Naive thymus-derived CD4-positive, alpha-beta T cell (primary cell): ENCODE measurements around the gene MRPL55. TPM values are rescaled to one million over a fixed set of nuclear protein-coding genes. Genes with fewer than 3 reads are reported as not detected.

Experiments
- ATAC-seq: fragments of 150-1000 bp; cut with Tn5 transposase; 2 replicates; pipeline ENCODE4 v1.10.0; 2021; ENCODE audit warnings: mild to moderate bottlenecking, moderate library complexity
- CTCF ChIA-PET: fragments of 350-600 bp; sonication (Branson Sonifier 250); formaldehyde crosslinking; loops from one replicate; lab custom pipeline; 2021; ENCODE audit warnings: antibody characterized with exemption; lab: Charles Lee
- POLR2A ChIA-PET: fragments of 350-600 bp; sonication (Branson Sonifier 250); formaldehyde crosslinking; loops from one replicate; lab custom pipeline; 2021; ENCODE audit warnings: antibody characterized with exemption, inconsistent platforms; lab: Charles Lee
- DNase-seq, 9 donors: peaks; one replicate each; pipeline versions ENCODE4 v3.0.0 to v3.0.0-alpha.2; 2020 to 2022; ENCODE audit warnings: mixed read lengths in 1 of 9
- H3K27ac ChIP-seq: one replicate; pipeline ENCODE4 v1.7.0; 2013; ENCODE audit warnings: mild to moderate bottlenecking, low read depth, low read length, moderate library complexity
- H3K27me3 ChIP-seq, 2 donors: one replicate each; pipeline ENCODE4 v1.7.0; 2013; ENCODE audit warnings: low read length in 2 of 2, mild to moderate bottlenecking in 2 of 2, moderate library complexity in 2 of 2; ENCODE audit not compliant: control insufficient read depth in 2 of 2, insufficient read depth in 2 of 2
- H3K36me3 ChIP-seq, 3 experiments: 1 replicate in 2 of 3; 2 replicates in 1 of 3; pipeline ENCODE4 v1.7.0; 2013; ENCODE audit warnings: low read length in 3 of 3, mild to moderate bottlenecking in 3 of 3, moderate library complexity in 1 of 3; ENCODE audit not compliant: insufficient read depth in 3 of 3, control insufficient read depth in 2 of 3
- H3K4me1 ChIP-seq, 2 donors: one replicate each; pipeline ENCODE4 v1.7.0; 2013; ENCODE audit warnings: low read length in 2 of 2, mild to moderate bottlenecking in 2 of 2, moderate library complexity in 1 of 2; ENCODE audit not compliant: control insufficient read depth in 2 of 2, insufficient read depth in 2 of 2
- H3K4me3 ChIP-seq: 2 replicates; pipeline ENCODE4 v1.7.0; 2013; ENCODE audit warnings: mild to moderate bottlenecking, low read length
- H3K9me3 ChIP-seq, 3 experiments: 1 replicate in 2 of 3; 2 replicates in 1 of 3; pipeline ENCODE4 v1.7.0; 2013; ENCODE audit warnings: low read length in 3 of 3; ENCODE audit not compliant: control insufficient read depth in 2 of 3
- H3K27ac Mint-ChIP-seq, 9 donors: one replicate each; pipeline ENCODE4 v1.8.0; 2020 to 2022; ENCODE audit warnings: mixed read lengths in 9 of 9, mild to moderate bottlenecking in 8 of 9, moderate library complexity in 5 of 9, inconsistent platforms in 2 of 9
- H3K27me3 Mint-ChIP-seq, 5 donors: one replicate each; pipeline ENCODE4 v1.8.0; 2021 to 2022; ENCODE audit warnings: mixed read lengths in 5 of 5, mild to moderate bottlenecking in 1 of 5
- H3K36me3 Mint-ChIP-seq, 5 donors: one replicate each; pipeline ENCODE4 v1.8.0; 2020 to 2022; ENCODE audit warnings: mixed read lengths in 5 of 5, mild to moderate bottlenecking in 3 of 5, inconsistent platforms in 1 of 5
- H3K4me1 Mint-ChIP-seq, 7 donors: one replicate each; pipeline ENCODE4 v1.8.0; 2020 to 2022; ENCODE audit warnings: mixed read lengths in 7 of 7, mild to moderate bottlenecking in 3 of 7, inconsistent platforms in 1 of 7
- H3K4me3 Mint-ChIP-seq, 10 donors: one replicate each; pipeline ENCODE4 v1.8.0; 2020 to 2022; ENCODE audit warnings: mild to moderate bottlenecking in 10 of 10, mixed read lengths in 10 of 10, moderate library complexity in 6 of 10, inconsistent platforms in 2 of 10
- H3K9me3 Mint-ChIP-seq, 11 donors: one replicate each; pipeline ENCODE4 v1.8.0; 2020 to 2022; ENCODE audit warnings: mixed read lengths in 11 of 11, mild to moderate bottlenecking in 4 of 11, inconsistent platforms in 1 of 11, moderate library complexity in 1 of 11
- intact Hi-C, 2 donors: fragments of 100-400 bp; cut with micrococcal nuclease; formaldehyde crosslinking; loops; one replicate each; pipeline ENCODE4 v1.15.1; 2023
- polyA plus RNA-seq, 2 donors: library from polyadenylated mRNA; unstranded; fragments of 300-500 nt; fragmentation: Illumina TruSeq; gene quantifications; one replicate each; pipeline ENCODE4 v1.2.3, GENCODE V29; 2021
- total RNA-seq, 6 experiments: library from RNA in 5 of 6; stranded (reverse) in 5 of 6; gene quantifications; 1 replicate in 5 of 6; 2 replicates in 1 of 6; pipeline ENCODE4 v1.2.3 and lab custom pipeline; 2021 to 2026

Gene MRPL55
- total and polyA plus RNA-seq, 7 experiments from 2014 or later = 34.3 to 149 (median 68.5) TPM

GRCh38 chr1:228083871-228084278, 25.2 kb downstream of the MRPL55 start:
- H3K27ac ChIP-seq = peak overlapping the region; percentile 97
- no peaks in the 10 kb centered on the region for H3K9me3 ChIP-seq
- Mint-ChIP-seq H3K9me3 (no peaks in the 10 kb centered on the region), H3K4me1 (peaks cover 49 to 78% (median 63%) of the 10 kb centered on the region in 7 donors), H3K4me3 (peak overlapping the region; percentile 89 to 97 (median 95)), H3K36me3 (peaks cover 0 to 19% (median 0%) of the 10 kb centered on the region in 5 donors), H3K27me3 (no peaks in the 10 kb centered on the region), H3K27ac (peak overlapping the region; percentile 76 to 97 (median 95))
- ChIA-PET CTCF (no interaction called here), POLR2A (interaction anchor here (0.9 to 2.5 kb wide), 8 partner anchors 8 to 81 kb away, joined by 3 to 10 read pairs (median 6); partner anchors contain the start of genes IBA57 and MRPL55)
- ATAC-seq = no peak
- no peaks in the 10 kb centered on the region for H3K27me3 ChIP-seq
- H3K4me3 ChIP-seq = peak overlapping the region; percentile 87
- intact Hi-C loops = loop anchor here in 1 of 2 donors (2.0 to 10.0 kb wide), 4 partner anchors 373 to 1349 kb away; partner anchors contain the start of genes COQ8A and ITPKB
- peaks cover 57 to 59% of the 10 kb centered on the region in 2 donors for H3K4me1 ChIP-seq
- H3K36me3 ChIP-seq = peaks cover 0 to 11% (median 0%) of the 10 kb centered on the region in 3 experiments
- no peak for DNase-seq

GRCh38 chr1:228082918-228083870, 25.9 kb downstream of the MRPL55 start:
- ChIA-PET POLR2A (interaction anchor here (0.6 to 2.5 kb wide), 19 partner anchors 9 to 403 kb away, joined by 3 to 10 read pairs (median 6); partner anchors contain the start of genes C1orf35, GUK1, IBA57 and MRPL55), CTCF (interaction anchor here (1.4 kb wide), 1 partner anchor 26 kb away, joined by 3 read pairs; the partner anchor contains the start of gene MRPL55)
- Mint-ChIP-seq H3K4me1 (peaks cover 42 to 75% (median 61%) of the 10 kb centered on the region in 7 donors), H3K27ac (peak overlapping the region; percentile 76 to 97 (median 95)), H3K36me3 (peaks cover 0 to 19% (median 0%) of the 10 kb centered on the region in 5 donors), H3K4me3 (peak overlapping the region; percentile 89 to 97 (median 95)), H3K27me3 (no peaks in the 10 kb centered on the region), H3K9me3 (no peaks in the 10 kb centered on the region)
- DNase-seq (peak in 2 of 9 donors; percentile 27), ATAC-seq (peak; percentile 5)
- H3K27ac ChIP-seq = peak overlapping the region; percentile 97
- peak overlapping the region; percentile 87 for H3K4me3 ChIP-seq
- no peaks in the 10 kb centered on the region for H3K9me3 ChIP-seq
- intact Hi-C loops = loop anchor here (1.0 to 10.0 kb wide), 17 partner anchors 20 to 1348 kb away; partner anchors contain the start of genes C1orf35 (in 2 of the 2), GUK1 (in 2 of the 2), JMJD4 (in 2 of the 2) and MRPL55 (in 2 of the 2)
- H3K27me3 ChIP-seq = no peaks in the 10 kb centered on the region
- peaks cover 0 to 11% (median 0%) of the 10 kb centered on the region in 3 experiments for H3K36me3 ChIP-seq
- H3K4me1 ChIP-seq = peaks cover 50 to 52% of the 10 kb centered on the region in 2 donors

- Histone ChIP-seq H3K27me3 (no peaks in the 10 kb centered on the region), H3K4me1 (peaks cover 42 to 44% of the 10 kb centered on the region in 2 donors), H3K36me3 (peaks cover 0 to 11% (median 0%) of the 10 kb centered on the region in 3 experiments), H3K4me3 (peak within 1 kb of the TSS; percentile 88), H3K9me3 (no peaks in the 10 kb centered on the region), H3K27ac (peak within 1 kb of the TSS; percentile 97)
- Mint-ChIP-seq H3K9me3 (no peaks in the 10 kb centered on the region), H3K4me3 (peak within 1 kb of the TSS; percentile 89 to 97 (median 95)), H3K27ac (peak within 1 kb of the TSS; percentile 76 to 97 (median 95)), H3K4me1 (peaks cover 36 to 66% (median 52%) of the 10 kb centered on the region in 7 donors), H3K36me3 (peaks cover 0 to 17% (median 0%) of the 10 kb centered on the region in 5 donors), H3K27me3 (no peaks in the 10 kb centered on the region)
- ChIA-PET POLR2A (interaction anchor here (0.6 to 2.5 kb wide), 23 partner anchors 9 to 1259 kb away, joined by 3 to 10 read pairs (median 5); partner anchors contain the start of genes C1orf35, GUK1, IBA57 and MRPL55), CTCF (interaction anchor here (1.4 kb wide), 1 partner anchor 27 kb away, joined by 3 read pairs; the partner anchor contains the start of gene MRPL55)
- intact Hi-C loops = loop anchor here (1.0 to 10.0 kb wide), 17 partner anchors 21 to 1348 kb away; partner anchors contain the start of genes C1orf35 (in 2 of the 2), GUK1 (in 2 of the 2), JMJD4 (in 2 of the 2) and MRPL55 (in 2 of the 2)
- DNase-seq = peak; percentile 89 to 99 (median 96)
- ATAC-seq = peak; percentile 97
These were observed 26.7 kb downstream of the MRPL55 start, which contains the start of gene ARF1 for GRCh38 chr1:228082214-228082917. ARF1 (plus strand) TSS chr1:228082708; CDS start chr1:228097115, 14,407 bp downstream.

- ATAC-seq (no peak), DNase-seq (no peak)
- H3K36me3 Mint-ChIP-seq = peaks cover 0 to 17% (median 0%) of the 10 kb centered on the region in 5 donors
- peak overlapping the region; percentile 41 to 97 (median 81) for H3K27ac Mint-ChIP-seq
- H3K9me3 Mint-ChIP-seq = no peaks in the 10 kb centered on the region
- Histone ChIP-seq H3K9me3 (no peaks in the 10 kb centered on the region), H3K36me3 (peaks cover 0 to 11% (median 0%) of the 10 kb centered on the region in 3 experiments), H3K27ac (peak overlapping the region; percentile 97), H3K4me3 (peak overlapping the region; percentile 88), H3K4me1 (peaks cover 35 to 37% of the 10 kb centered on the region in 2 donors), H3K27me3 (no peaks in the 10 kb centered on the region)
- ChIA-PET POLR2A (interaction anchor here (0.6 to 2.5 kb wide), 20 partner anchors 8 to 1259 kb away, joined by 3 to 9 read pairs (median 4); partner anchors contain the start of genes C1orf35, GUK1, IBA57 and MRPL55), CTCF (interaction anchor here (1.4 kb wide), 1 partner anchor 28 kb away, joined by 3 read pairs; the partner anchor contains the start of gene MRPL55)
- H3K27me3 Mint-ChIP-seq = no peaks in the 10 kb centered on the region
- intact Hi-C loops = loop anchor here (1.0 to 10.0 kb wide), 17 partner anchors 22 to 1347 kb away; partner anchors contain the start of genes C1orf35 (in 2 of the 2), GUK1 (in 2 of the 2), JMJD4 (in 2 of the 2) and MRPL55 (in 2 of the 2)
- H3K4me3 Mint-ChIP-seq = peak overlapping the region; percentile 73 to 97 (median 88)
- H3K4me1 Mint-ChIP-seq = peaks cover 31 to 60% (median 46%) of the 10 kb centered on the region in 7 donors
These were observed 27.4 kb downstream of the MRPL55 start for GRCh38 chr1:228081578-228082213.

- H3K4me3 ChIP-seq = peak overlapping the region; percentile 88
- Mint-ChIP-seq H3K36me3 (peaks cover 0 to 17% (median 0%) of the 10 kb centered on the region in 5 donors), H3K27ac (peak overlapping the region; percentile 34 to 83 (median 80)), H3K4me1 (peaks cover 27 to 54% (median 41%) of the 10 kb centered on the region in 7 donors), H3K27me3 (no peaks in the 10 kb centered on the region), H3K9me3 (no peaks in the 10 kb centered on the region), H3K4me3 (peak overlapping the region; percentile 72 to 97 (median 88))
- H3K27me3 ChIP-seq = no peaks in the 10 kb centered on the region
- ChIA-PET CTCF (no interaction called here), POLR2A (interaction anchor here (1.0 to 1.6 kb wide), 6 partner anchors 9 to 85 kb away, joined by 3 to 8 read pairs (median 6); partner anchors contain the start of genes GUK1 and IBA57)
- peaks cover 0 to 11% (median 0%) of the 10 kb centered on the region in 3 experiments for H3K36me3 ChIP-seq
- DNase-seq (no peak), ATAC-seq (no peak)
- H3K9me3 ChIP-seq = no peaks in the 10 kb centered on the region
- intact Hi-C loops = loop anchor here in 1 of 2 donors (10.0 kb wide), 2 partner anchors 1136 to 1346 kb away; partner anchors contain the start of genes COQ8A and ITPKB
- H3K4me1 ChIP-seq = peaks cover 30 to 31% of the 10 kb centered on the region in 2 donors
- peak overlapping the region; percentile 97 for H3K27ac ChIP-seq
These were observed 28.0 kb downstream of the MRPL55 start for GRCh38 chr1:228081144-228081543.
